Astrocyte (in vitro differentiated cells and primary cell): ENCODE measurements around the gene ATXN1L.

Experiments used
- EZH2 ChIP-seq: IDR thresholded peaks from 2 replicates; pipeline ENCODE4 v1.6.1; 2012; ENCODE audit warnings: mild to moderate bottlenecking, low read length, inconsistent platforms; ENCODE audit not compliant: insufficient read depth
- TF ChIP-seq, protein P1 (sequence below): IDR thresholded peaks from 2 replicates; pipeline ENCODE4 v1.5.1; 2011; ENCODE audit warnings: low read depth, mild to moderate bottlenecking, inconsistent platforms, low read length, moderate library complexity; ENCODE audit not compliant: insufficient read depth

DNA sequence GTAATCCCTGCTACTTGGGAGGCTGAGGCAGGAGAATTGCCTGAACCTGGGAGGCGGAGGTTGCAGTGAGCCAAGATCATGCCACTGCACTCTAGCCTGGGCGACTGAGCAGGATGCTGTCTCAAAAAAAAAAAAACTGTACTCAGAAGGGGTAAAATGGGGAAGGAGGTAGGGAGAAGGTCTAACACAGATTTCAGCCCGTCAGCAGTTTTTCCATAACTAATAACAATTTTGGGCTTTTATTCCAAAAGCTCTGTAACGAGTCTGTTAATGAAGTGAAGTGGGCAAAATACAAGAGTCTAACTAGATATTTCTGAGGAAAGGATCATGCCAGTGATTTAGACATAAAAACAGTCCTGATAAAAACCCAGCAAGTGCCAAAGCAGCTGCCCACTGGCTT, 27.4 kb downstream of the ATXN1L start:
- TF ChIP-seq, protein P1, sequence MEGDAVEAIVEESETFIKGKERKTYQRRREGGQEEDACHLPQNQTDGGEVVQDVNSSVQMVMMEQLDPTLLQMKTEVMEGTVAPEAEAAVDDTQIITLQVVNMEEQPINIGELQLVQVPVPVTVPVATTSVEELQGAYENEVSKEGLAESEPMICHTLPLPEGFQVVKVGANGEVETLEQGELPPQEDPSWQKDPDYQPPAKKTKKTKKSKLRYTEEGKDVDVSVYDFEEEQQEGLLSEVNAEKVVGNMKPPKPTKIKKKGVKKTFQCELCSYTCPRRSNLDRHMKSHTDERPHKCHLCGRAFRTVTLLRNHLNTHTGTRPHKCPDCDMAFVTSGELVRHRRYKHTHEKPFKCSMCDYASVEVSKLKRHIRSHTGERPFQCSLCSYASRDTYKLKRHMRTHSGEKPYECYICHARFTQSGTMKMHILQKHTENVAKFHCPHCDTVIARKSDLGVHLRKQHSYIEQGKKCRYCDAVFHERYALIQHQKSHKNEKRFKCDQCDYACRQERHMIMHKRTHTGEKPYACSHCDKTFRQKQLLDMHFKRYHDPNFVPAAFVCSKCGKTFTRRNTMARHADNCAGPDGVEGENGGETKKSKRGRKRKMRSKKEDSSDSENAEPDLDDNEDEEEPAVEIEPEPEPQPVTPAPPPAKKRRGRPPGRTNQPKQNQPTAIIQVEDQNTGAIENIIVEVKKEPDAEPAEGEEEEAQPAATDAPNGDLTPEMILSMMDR = no peak
- no peak for TF ChIP-seq EZH2
